NCI-H146 treated with DMSO at 0.1 percent for 48 hours (cell line): ENCODE data around the gene EIF1.
"Not testable (repeated sequence)": the region's sequence is repeated elsewhere in the genome, so short reads cannot be mapped to it uniquely, and the experiment has no call there.

ENCODE experiments used
- DNase-seq: peaks from one replicate; lab custom pipeline; 2025; ENCODE audit not compliant: unreplicated experiment; lab: John Stamatoyannopoulos, UW

EIF1 gene

GRCh38 chr17:41688641-41689496 is at the start of gene EIF1:
EIF1 (plus strand) TSS chr17:41688885; CDS start chr17:41689039, 154 bp downstream.
- DNase-seq = peak; percentile 98

GRCh38 chr17:41638941-41639340 is 49.7 kb upstream of the EIF1 start:
- DNase-seq = no peak

GRCh38 chr17:41639492-41640473 is 48.9 kb upstream of the EIF1 start:
- no peak for DNase-seq

- DNase-seq = not testable (repeated sequence)
These were observed 48.1 kb upstream of the EIF1 start for GRCh38 chr17:41640596-41640995.

GRCh38 chr17:41642252-41643156 is 46.2 kb upstream of the EIF1 start:
- DNase-seq = no peak

- peak; percentile 55 for DNase-seq
These were observed 41.5 kb upstream of the EIF1 start for GRCh38 chr17:41647038-41647813.

- DNase-seq = peak; percentile 59
These were observed 40.7 kb upstream of the EIF1 start for GRCh38 chr17:41647940-41648410.

GRCh38 chr17:41648411-41649195 is 40.1 kb upstream of the EIF1 start:
- DNase-seq = peak; percentile 50

GRCh38 chr17:41649923-41650519 is 38.7 kb upstream of the EIF1 start:
- no peak for DNase-seq

- no peak for DNase-seq
These were observed 37.7 kb upstream of the EIF1 start for GRCh38 chr17:41650794-41651624.

- DNase-seq = no peak
These were observed 36.8 kb upstream of the EIF1 start for GRCh38 chr17:41651625-41652460.

- DNase-seq = no peak
These were observed 36.2 kb upstream of the EIF1 start for GRCh38 chr17:41652461-41652970.

- no peak for DNase-seq
These were observed 35.3 kb upstream of the EIF1 start for GRCh38 chr17:41653421-41653820.

- no peak for DNase-seq
These were observed 34.6 kb upstream of the EIF1 start for GRCh38 chr17:41653892-41654677.

- DNase-seq = no peak
These were observed 33.7 kb upstream of the EIF1 start for GRCh38 chr17:41654678-41655607.
